GM18951 (cell line): ENCODE measurements around the gene ZDHHC20.

Experiments
- POLR2A ChIP-seq: IDR thresholded peaks from 4 replicates; pipeline ENCODE4 v1.6.1; 2011; ENCODE audit warnings: mild to moderate bottlenecking; ENCODE audit not compliant: insufficient read length, insufficient read depth; ENCODE audit errors: extremely low read depth
- in situ Hi-C: fragments of 300-500 bp; cut with MboI; formaldehyde crosslinking; loops from one replicate; pipeline ENCODE4 v1.12.0; 2022; ENCODE audit warnings: low sequenced_read_pairs, mixed read lengths, inconsistent platforms; ENCODE audit not compliant: unreplicated experiment

ZDHHC20 gene

GRCh38 chr13:21341637-21342422 lies 117.3 kb downstream of the ZDHHC20 start:
- in situ Hi-C loops = no loop called here
- TF ChIP-seq POLR2A = no peak

- TF ChIP-seq POLR2A = no peak
- in situ Hi-C loops = no loop called here
Measured at GRCh38 chr13:21338639-21339278, 120.3 kb downstream of the ZDHHC20 start.

- no peak for TF ChIP-seq POLR2A
- in situ Hi-C loops = no loop called here
Measured at GRCh38 chr13:21338156-21338555, 120.9 kb downstream of the ZDHHC20 start.

DNA sequence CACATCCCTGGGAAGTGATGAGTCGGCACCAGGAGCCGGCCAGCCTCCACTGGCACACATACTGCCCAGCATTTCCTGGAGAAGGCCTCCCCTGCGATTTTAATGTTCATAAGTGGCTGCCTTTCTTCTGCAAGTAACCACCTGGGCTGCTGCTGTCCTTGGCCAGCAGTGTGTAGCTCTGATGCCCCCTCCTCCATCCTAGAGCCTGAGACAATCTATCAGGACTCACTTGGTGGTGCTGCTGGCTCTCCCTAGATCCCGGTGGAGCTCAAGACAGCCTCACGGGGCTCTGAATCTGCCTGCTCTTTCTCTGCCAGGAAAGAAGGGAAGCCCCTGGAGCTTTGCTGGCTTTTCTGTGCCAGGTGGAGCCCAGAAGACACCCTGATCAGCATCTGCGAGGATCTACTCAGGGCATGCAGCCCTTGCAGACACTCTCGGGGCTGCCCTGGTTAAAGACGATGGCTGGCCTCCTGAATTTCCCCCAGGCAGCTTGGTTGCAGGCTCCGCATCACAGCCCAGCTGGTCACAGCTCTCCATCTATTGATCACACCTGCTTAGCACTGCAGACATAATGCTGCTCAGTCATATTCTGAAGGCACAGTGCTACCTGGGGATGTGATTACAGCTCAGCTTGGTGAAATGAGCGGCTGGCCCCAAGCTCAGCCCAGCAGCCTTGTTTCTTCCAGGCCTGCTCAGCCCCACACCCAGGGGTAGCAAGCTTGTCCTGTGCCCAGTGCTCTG lies 122.3 kb downstream of the ZDHHC20 start:
- in situ Hi-C loops = no loop called here
- no peak for TF ChIP-seq POLR2A

DNA sequence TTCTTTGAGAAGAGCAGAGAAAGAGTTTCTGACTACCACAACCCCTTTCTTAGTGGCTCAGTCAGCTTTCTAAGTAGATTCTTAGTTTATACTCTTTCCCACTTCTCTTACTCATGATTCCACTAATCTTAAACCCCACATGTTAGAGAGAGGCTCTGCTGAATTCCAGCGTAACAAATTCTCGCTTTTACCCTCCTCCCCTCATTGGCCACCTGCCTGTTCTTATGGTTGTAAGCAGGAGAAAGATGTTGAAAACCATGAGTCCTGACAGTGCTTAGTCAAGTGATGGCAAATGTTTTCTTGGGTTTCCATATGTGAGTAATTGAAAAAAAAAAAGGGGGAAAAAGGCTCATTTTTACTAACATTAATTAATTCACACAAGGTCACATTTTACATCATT lies 125.9 kb downstream of the ZDHHC20 start:
- in situ Hi-C loops = no loop called here
- TF ChIP-seq POLR2A = no peak

DNA sequence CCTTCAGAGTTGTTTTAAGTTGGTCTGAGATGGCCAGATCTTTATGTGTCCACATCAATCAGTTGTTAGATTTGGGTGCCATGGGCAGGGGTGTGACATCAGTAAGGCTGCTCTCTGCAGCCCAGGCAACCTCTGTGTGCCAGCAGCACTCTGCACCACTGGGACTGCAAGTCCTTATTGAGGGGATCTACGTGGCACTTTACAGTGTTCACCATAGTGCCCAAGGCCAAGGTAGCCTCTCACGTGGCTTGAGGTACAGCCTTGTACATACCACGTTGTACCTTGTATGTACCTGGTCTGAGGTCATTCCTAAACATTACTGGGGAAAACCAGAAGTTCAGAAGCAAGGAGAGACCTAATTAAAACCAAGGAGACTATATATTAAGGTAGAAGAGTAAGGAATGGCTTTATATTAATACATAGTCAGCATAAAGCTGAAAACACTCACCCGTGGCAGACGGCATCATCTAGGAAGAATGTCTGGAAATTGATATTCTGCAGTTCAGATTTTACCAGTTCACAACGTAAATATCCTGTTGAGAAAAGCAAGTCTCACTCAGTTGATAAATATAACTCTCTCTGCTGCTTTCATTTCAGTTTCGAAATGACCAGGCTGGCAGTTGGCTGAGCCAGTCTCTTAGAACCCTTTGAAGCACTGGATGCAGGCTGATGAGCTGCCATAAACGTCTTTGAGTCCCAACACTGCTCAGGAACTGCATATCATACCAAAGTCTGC lies 128.8 kb downstream of the ZDHHC20 start:
- TF ChIP-seq POLR2A = no peak
- in situ Hi-C loops = no loop called here

GRCh38 chr13:21328836-21329477 lies 130.1 kb downstream of the ZDHHC20 start:
- in situ Hi-C loops = no loop called here
- TF ChIP-seq POLR2A = no peak

DNA sequence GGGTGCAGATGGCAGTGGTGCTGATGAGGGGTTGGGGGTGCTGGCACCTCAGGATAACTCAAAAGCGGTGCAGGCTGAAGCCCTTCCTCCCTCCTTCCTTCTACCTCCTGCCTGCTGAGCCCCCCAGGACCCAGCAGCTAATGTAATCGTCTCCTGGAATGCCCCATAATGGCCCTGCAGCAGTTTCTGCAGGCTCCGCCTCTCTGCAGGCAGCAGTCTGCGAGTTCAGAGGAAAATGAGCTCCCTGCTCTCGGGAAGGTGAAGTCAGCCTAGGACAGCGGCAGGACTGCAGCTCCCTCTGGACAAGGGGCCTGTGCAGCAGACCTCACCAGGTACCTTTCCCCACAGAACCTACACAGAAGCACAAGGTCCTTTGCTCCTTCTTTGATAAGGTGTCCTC lies 130.9 kb downstream of the ZDHHC20 start:
- TF ChIP-seq POLR2A = no peak
- in situ Hi-C loops = no loop called here

GRCh38 chr13:21326155-21327031 lies 132.7 kb downstream of the ZDHHC20 start:
- in situ Hi-C loops = no loop called here
- peak; percentile 23 for TF ChIP-seq POLR2A

GRCh38 chr13:21324803-21325202 lies 134.3 kb downstream of the ZDHHC20 start:
- in situ Hi-C loops = no loop called here
- TF ChIP-seq POLR2A = no peak

DNA sequence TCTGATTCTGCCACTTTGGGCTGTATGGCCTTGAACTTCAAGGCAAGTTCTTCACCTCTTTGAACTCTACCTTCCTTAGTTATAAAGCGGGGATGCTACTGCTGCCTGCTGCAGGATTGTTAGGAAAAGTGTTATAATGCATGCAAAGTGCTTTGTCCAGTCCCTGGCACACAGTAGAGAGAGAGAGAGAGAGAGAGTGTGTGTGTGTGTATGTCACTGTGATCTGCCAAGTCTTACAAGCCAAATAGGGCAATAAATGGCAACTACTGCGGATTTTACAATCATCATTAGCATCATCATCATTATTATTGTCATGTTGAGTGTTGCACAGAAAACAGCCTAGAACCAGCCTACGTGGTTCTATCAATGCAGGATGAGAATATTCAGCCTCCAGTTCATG lies 136.1 kb downstream of the ZDHHC20 start:
- no peak for TF ChIP-seq POLR2A
- in situ Hi-C loops = no loop called here
